NT2/D1 (cell line): ENCODE measurements around the gene CLSTN2.

Source experiments
- SUZ12 ChIP-seq: IDR thresholded peaks from 2 replicates; pipeline ENCODE4 v1.6.1; 2011; ENCODE audit not compliant: insufficient read length, insufficient read depth; ENCODE audit errors: extremely low read depth
- ZNF274 ChIP-seq: IDR thresholded peaks from 2 replicates; pipeline ENCODE4 v1.6.1; 2011; ENCODE audit warnings: mild to moderate bottlenecking, low read depth, low read length

GRCh38 chr3:140555666-140556065, 620.7 kb downstream of the CLSTN2 start:
- TF ChIP-seq ZNF274 (no peak), SUZ12 (no peak)
